Measurements from ENCODE around the gene SLC25A25.
A peak's percentile ranks its signal among the peaks of the same experiment; 100 is the strongest.

Gene SLC25A25

DNA sequence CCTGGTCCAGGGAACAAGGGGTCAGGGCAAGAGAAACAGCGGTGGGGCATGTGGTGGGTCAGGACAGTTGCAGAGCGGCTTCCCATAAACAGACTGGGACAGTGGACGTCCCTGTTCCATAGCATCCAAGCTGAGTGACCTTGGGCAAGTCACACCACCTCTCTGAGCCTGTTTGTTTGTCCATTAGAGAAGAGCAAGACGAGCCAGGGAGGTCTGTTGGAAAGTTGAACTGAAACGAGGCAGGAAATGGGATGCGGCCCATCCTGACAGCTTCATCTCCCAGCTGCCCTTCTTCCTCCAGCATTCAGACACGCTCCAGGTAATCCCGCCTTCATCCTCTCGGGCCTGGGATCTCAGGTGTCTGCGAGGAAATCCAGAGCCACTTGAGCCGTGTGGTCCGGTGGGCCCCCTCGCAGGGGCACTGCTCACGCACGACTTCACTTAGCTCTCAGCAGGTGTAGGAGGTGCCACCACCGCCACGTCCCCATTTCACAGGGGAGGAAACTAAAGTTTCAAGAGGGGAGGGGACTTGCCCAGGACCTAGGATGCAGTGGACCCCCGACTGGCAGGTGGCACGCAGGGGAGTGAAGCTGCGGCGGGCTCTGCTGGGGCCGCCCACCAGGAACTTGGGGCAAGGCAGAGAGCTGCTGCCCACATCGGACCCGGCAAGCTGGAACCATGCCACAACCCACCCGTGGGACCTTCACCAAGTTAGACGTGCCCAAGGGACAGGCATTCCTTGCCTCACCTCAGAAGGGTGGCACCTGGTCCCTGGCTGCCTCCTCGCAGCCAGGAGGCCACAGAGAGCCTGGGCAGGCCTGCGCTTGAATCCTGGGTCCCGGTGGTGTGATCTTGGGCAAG lies 46.5 kb downstream of the SLC25A25 start:
- no peak for DNase-seq

DNA sequence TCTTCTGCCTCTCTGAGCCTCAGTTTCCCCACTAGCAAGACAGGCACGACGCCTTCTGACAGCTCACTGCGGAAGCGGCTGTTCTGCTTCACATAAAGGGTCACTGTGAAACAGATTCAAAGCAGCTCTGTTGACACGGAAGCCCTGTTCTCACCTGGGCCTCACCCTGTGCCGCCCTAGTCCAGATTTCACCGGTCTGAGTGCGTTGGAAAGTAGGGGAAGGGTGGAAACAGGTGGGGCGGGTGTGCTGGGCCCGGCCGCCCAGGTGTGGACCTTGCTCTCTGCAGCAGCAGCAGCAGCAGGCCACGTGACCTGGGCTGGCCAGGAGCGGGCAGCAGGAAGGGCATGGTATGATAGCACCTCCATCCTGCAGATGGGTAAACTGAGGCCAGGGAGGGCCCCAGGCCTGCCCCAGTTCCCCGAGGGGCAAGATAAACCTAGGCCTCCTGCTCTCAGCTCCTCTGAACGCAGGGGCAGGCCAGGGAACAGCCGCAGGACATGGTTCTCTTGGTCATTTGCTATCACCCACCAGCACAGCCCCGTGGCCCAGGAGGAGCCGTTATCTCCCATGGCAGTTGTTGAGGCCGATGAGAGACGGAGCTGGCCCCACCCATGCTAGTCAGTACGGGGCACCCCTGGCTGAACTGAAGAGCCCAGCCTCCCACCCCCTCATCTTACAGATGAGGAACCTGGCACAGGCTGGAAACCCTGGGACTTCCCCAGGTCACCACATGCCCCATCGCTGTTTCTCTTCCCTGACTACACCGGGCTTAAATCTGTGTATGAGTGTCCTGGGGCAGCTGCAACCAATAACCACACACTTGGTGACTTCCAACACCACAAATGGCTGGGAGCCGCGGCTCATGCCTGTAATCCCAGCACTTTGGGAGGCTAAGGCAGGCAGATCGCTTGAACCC lies 47.4 kb downstream of the SLC25A25 start:
- DNase-seq = peak; percentile 97

DNA sequence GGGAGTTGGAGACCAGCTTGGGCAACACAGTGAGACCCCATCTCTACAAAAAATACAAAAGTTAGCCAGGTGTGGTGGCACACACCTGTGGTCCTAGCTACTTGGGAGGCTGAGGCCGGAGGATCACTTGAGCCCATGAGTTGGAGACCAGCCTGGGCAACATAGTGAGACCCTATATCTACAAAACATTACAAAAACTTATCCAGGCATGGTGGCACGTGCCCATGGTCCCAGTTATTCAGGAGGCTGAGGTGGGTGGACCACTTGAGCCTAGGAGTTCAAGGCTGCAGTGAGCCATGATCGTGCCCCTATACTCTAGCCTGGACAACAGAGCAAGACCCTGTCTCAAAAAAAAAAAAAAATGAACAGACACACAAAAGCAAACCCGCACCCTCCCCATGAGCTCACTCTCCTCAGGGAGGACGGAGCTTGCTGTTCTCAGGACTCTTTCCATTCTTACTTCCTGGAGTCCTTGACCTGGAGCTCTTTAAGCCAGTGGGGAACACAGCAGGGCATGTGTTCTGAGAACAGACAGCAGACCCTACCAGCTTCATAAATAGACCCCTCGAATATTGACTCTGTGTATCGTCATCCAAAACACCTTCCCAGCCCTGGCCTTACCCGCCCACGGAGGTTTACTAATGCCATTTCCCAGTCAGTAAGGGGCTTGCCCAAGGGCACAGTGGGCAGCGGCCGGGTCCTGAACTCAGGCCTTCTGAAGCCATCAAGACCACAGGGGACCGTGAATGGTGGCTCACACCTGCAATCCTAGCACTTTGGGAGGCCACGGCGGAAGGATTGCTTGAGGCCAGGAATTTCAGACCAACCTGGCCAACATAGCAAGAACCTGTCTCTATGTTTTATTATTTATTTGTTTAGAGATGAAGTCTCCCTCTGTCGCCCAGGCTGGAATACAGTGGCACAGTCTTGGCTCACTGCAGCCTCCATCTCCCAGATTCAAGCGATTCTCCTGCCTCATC lies 48.4 kb downstream of the SLC25A25 start:
- no peak for DNase-seq

DNA sequence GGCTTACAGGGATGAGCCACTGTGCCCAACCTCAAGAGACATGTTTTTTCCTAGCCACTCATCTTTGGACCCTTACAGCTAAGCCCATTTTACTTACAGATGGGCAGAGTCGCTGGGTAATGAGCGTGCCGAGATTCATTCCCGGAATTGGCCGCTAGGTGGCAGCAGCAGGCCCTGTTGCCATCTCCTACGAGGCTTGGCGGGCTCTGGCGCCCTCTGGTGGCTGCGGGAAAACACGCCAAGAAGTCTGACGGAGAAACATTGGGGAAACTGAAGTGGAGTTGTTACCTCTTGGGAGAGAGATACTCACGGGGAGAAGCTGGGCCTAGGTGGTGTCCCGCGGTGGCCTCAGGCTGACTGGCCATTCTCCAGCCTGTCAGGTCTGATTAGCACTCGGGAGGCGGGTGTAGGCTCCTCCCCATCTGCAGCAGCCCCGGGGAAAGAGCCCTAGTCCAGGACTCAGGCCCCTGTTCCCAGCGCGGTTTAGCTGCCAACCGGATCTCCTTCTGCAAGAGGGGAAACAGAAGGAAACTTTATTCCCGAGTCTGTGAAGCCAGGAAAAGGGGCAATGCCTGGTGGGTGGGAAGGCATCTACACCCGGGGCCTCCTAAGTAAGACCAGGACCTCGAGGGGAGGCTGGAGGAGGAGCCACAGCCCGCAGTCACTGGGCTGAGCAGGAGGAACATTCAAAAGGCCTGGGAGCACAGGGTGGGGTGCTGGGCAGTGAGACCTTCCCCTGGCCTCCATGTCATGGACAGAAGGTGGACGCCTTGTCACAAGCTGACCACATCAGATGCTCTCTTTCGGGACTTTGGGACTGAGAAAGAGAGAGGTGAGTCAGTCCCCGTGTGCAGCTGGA lies 49.8 kb downstream of the SLC25A25 start:
- DNase-seq = peak; percentile 96

DNA sequence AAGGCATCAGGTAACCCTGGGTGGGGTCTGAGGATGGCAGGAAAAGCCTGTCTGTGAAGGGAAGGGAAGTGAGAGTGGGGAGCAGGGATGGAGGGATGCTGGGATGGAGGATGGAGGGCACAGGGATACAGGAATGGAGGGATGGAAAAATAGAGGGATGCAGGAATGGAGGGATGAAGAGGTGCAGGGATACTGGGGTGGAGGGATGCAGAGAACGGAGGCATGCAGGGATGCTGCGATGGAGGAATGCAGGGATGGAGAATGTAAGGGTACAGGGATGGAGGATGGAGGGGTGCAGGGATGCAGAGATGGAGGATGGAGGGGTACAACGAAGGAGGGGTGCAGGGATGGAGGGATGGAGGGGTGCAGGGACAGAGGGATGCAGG lies 50.4 kb downstream of the SLC25A25 start:
- DNase-seq = no peak

DNA sequence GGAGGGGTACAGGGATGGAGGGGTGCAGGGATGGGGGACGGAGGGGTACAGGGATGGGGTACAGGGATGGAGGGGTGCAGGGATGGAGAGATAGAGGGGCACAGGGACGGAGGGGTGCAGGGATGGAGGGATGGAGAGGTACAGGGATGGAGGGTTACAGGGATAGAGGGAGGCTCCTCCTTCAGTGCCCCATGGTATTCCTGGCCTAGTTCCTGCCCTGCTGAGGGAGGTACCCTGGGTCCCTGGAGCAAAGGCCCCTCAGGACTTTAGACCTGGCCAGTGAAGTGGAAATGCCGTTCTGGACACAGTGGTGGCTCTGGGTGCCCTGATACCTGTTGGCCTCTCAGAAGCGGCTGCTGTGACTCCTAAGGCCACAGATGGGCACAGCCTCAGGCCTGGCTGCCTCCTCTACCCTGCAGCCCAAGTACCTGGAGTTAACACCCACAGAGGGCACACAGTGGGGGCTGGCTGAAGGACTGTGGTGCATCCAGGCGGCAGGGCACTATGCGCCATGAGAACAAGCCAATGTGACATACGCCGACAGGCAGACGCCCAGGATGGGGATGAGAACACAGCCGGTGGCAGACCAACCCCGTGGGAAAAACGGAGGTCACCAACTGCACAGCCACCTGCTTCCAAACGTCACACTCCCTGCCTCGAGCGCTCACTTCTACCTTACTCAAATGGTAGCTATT lies 51.1 kb downstream of the SLC25A25 start:
- DNase-seq = no peak

DNA sequence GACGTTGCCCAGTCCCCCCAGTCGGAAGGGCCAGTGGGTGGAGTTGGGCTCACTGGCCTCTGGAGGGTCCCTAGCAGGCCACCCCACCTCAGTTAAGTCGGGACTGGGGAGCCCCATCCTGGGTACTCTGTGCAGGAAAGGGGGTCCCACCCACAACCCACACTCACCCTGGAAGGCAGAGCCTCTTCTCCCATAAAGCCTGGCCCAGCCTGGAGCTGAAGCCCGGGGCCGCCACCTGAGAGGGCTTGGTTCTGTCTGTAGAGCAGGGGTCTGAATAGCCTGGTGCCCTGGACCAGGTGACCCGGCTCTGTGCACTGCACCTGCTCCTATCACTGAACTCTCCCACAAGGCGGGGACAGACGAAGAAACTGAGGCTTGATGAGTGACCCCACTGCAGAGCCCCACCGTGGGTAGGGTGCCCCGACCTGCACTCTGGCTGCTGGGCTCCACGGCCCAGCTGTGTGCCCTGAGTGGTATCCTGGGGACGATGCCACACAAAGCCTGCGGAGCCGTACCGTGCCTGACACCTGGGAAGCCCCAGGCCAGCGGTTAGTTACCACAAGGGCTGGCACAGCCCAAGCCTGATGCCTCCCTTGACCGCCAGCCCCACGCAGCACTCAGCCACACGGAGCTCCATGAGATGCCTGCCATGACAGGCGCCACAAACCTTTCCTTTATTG lies 52.2 kb downstream of the SLC25A25 start:
- DNase-seq = no peak

DNA sequence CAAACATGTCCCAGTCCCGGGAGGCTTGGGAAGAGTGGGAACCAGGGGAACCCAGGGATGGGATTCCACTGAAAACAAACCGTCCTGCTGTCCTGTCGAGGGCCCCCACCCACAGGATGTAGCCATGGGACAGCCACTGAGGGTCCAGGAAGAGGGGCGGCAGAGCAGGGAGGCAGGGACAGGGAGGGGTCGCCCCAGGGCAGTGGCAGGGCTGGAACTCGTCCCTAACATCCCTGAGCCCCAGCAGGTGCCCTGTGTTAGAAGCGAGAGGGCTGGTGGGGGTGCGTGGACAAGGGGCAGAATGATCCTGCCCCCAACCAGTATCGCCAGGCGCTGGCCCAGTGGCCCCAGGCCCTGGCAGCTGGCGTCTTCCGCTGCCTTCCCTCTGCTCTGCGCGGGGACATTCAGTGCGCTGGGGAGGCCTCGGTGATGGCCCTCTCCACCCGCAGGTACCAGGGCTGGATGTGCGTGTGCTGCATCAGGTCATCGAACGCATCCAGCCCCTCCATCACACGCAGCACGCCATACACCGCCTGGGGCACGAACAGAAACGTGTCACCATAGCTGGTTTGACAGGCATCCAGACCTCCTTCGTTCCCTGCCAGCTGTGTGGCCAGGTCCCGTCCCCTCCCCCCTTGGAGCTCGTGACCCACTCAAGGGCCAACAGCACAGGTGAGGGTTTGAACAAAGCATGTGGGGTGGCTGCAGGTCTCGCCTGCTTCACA lies 52.9 kb downstream of the SLC25A25 start:
- DNase-seq = no peak

DNA sequence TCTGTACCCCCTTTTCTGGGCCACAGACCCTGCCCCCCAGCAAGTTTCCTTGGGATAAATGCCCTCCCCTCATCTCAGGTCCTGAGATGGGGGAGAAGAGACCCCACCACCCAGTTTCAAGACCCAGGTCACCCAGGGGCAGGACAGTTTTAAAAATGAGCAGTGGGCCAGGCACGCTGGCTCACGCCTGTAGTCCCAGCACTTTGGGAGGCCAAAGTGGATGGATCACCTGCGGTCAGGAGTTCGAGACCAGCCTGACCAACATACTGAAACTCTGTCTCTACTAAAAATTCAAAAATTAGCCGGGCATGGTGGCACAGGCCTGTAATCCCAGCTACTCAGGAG lies 53.4 kb downstream of the SLC25A25 start:
- DNase-seq = no peak

DNA sequence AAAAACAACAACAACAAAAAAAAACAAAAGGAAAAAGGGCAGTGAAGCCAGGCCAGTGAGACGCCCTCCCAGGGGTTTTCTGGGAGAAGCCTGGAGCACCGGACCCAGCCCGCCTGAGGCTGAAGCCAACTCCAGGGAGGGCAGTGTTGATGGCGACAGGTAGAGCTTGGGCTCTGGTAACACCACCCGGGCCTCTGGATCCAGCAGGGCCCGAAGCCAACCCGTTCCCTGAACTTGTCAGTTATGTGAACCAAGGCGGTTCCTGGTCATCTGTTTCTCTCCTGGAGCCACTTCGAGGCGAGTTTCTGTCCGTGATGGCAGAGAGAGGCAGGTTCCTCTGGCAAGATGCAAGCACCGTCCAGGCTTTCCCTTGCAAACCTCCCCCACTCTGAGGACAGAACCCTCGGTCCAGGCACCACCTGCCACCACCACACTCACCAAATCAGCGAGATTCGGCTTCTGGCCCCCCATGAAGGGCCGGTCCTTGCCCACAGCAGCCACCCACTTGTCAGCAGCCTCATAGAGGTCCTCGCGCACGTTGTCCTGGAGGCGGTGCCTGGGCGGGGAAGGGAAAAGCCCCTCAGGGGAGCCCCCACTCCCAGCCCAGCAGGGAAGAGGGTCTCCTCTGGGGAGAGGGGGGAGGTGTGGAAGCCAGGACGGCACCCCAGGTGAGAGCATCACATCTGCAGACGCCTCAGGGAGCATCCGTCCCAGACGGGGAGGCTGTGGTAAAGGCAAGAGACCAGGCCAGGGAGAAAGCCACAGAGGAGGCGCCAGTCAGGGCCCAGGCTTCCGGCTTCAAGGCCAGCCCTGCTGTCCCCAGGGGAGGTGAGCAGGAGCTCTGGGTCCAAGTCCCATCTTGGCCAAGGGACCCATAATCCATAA lies 54.1 kb downstream of the SLC25A25 start:
- no peak for DNase-seq

DNA sequence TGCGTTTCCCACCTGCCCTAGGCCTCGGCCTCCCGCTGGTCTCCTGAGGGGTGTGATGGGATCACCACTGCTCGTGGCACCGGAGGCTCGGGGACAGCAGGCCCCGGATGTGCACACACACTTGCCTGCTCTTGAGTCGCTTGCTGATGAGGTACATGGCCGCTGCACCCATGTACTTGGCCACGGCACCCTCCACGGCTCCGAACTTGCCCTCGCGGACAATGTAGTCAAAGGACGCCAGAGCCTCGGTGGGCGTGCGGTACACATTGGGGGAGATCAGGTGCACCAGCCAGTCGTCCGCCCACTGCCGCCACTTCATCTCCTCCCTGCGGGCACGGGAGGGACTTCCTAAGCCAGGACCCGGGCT lies 54.8 kb downstream of the SLC25A25 start:
- no peak for DNase-seq

DNA sequence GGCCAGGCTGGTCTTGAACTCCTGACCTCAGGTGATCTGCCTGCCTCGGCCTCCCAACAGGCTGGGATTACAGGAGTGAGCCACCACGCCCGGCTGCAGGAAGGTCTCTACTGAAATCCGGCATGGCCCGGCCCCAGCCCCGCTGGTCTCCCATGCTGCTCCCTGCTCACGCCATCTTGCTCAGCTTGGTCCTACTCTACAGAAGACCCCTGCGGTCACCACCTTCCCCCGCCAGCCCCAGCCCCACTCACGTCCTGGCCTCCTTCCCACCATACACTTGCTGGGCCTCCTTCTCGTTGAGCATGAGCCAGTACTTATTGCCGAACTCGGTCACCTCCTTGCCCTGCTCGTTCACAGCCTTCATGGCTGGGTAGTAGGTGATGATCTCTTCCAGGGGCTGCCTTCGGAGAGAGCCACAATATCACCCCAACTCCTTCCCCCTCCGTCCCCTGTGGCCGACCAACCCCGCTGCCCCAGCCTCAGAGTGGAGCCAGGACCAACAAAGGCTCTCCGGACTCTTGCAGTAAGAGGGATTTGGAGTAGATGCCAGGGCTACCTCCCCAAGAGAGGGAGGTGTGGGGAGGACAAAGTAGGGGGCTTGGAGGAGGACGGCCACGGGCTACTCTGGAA lies 55.5 kb downstream of the SLC25A25 start:
- no peak for DNase-seq

DNA sequence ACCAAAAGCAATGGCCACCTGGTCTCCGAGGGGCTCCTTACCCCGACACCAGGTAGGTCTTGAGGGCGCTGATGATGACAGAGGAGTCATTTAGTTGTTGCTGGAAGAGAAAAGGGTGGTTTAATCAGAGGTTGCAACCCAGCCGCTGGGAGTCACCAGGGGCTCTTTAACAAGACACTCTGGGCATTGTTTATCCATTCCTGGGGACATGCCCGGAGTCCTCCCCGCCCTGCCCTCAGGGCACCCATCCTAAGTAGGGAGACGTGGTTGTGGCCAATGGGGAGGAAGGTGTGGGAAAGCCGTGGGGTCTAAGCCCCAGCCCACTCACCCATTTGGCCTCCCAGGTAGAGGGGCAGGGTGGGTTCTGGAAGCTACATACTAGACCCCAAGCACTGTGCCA lies 56.4 kb downstream of the SLC25A25 start:
- DNase-seq = no peak

DNA sequence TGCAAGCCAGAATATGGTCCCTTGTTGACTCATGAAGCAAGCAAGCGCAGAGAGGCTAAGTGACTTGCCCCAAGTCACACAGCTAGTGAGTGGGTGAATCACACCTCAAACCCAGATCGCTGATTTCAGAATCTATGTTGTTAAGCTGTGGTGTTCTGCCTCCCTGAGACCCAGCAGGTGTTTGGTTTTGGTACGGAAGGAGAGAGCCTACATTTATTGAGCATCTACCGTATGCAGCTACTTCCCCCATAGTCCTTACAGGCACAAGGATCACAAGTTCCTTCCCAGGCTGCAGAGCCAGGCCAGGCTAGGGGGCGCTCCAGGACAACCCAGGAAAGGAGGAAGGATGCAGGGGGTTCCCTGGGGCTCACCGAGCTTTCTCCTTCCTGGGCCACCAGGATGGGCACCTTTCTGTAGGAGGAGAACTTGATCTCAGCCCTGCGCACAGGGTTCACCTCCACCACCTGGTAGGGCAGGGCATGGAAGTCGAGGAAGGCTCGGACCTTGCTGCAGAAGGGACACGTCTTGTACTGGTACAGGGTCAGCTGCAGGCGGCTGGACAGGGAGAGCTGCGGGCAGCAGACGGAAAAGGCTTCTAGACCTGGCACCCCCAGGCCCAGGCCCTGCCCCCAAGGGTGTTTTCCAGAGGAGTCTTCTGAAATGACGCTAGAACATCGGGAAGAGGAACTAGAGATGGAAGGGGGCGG lies 57.0 kb downstream of the SLC25A25 start:
- peak; percentile 80 for DNase-seq

DNA sequence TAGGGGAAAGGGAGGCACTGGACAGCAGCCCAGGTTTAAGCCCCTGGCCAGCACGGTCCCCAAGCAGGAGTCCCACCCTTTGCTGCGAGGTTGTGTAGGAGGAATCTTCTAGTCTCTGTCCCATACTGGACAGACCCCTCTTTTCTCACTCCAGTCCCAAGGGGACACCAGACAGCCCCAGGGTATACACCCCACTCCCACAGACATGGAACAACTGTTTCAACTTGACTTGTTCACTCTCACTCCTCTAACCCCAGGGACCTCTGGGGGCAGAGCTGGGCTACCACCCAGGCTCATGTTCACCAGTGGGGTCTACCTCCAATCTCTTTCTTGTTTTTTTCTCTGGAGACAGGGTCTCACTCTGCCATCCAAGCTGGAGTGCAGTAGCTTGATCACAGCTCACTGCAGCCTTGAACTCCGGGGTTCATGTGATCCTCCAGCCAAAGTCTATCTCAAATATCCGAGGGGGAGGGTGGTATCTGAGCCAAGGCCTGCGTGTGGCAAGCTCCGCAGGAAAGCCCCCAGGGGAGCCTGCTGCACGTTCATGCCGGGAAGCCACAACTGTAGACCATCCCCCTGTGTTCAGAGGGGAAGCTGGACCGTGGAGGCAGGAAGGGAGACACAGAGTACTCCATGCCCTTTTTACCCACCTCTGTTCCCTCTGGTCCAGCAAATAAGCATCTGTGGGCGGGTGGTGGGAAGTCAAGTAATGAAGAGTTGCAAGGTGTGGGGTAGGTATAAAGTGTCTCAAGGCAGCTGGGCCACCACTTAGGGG lies 57.7 kb downstream of the SLC25A25 start:
- DNase-seq = peak; percentile 32

DNA sequence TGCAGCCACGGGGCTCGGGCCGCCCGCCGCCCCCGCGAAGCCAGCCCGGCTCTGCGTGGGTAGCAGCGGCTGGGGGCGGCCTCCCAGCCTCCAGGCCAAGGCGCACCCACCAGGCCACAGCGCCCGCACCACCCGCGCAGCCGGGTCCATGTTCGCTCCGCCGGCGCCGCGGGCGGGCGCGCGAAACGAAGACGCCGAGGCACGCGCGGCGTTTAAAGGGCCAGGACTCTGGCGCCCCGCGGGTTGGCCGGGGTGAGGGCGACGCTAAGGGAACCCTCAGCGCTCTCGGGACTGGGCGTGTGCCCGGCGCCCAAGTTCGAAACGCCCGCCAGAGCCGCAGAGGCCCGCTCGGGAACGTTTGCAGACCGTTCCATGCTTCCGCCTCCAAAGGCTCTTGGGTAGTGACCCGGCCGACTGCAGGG lies 59.5 kb downstream of the SLC25A25 start, which contains the start of gene PTGES2:
Gene PTGES2, minus strand, starts transcription at position 162 of the 422 bp plus-strand sequence. Its CDS starts 12 bp downstream, at position 150.
- DNase-seq = peak; percentile 91
